HG02623 (cell line): ENCODE measurements around the gene SPTLC1.
"Not testable (repeated sequence)": the region's sequence is repeated elsewhere in the genome, so short reads cannot be mapped to it uniquely, and the experiment has no call there.

Experiments used
- ATAC-seq: cut with Tn5 transposase; IDR thresholded peaks from one replicate; pipeline ENCODE4 v1.9.1; 2021; ENCODE audit warnings: moderate library complexity; ENCODE audit not compliant: unreplicated experiment

The SPTLC1 gene

DNA sequence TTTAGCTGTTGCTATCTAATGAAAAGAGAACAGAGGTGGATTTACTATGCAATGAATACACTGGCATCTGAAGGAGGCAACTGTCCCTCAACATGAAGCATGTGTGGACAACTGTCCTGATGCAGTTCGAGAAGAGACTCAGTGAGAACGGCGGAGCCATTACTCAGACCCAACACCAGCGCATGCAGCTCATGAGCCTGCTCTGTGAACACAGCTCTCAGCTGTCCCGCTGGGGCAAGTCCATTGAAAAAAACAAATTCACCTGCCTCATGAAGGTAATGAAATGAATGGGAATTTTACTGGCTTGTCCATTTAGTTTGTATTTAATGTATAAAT, 78.8 kb downstream of the SPTLC1 start:
- ATAC-seq, result no peak

DNA sequence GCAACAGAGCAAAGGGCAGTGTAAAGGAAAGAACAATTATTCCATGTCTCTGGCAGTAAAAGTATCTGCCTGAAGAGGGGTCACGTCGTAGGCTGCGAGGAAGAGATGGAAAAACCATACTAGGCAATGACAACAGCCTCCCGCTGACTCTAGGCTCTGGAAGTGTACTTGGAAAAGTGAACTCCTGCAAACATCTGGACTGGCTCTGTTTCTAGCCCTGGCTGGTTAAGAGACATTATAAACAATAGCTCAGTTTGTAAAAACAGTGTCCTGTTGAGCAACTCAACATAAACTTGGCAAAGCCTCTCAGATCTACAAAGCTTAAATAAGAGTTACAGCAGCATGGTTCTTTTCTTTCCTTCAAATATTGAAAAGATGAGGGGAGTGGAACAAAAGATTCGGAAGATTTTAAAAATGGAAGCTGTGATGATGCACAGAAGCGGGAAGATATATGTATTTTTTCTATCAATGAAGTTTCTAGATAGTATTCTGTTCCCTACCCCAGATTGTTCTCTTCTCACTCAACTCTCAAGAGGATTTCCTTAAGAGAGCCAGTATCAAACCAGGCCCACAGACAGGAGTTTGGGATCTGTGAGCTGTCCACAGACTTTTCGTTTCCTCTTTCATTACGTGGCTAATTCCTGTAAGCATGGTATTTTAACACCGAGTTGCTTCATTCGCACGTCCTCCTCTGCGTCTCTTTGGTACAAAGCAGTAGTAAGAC, 79.4 kb downstream of the SPTLC1 start:
- no peak for ATAC-seq

DNA sequence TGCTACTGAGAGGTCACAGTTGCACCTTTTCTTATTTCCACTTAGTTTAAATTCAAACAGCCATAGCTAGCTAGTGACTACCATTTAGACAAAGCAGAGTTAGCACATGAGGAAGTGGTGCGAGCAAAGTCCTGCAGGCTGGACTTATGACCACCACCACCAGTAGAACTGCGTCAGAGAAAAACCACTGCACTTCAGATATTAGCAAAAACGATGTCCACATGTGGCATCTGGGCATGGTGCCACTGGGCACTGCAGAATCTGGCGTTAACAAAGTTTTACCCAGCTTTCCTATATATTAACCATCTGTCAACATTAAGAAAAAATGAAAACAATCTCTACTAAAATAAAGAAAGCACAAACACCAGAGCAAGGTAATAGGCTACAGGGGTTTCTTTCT, 80.1 kb downstream of the SPTLC1 start:
- ATAC-seq, result no peak

- ATAC-seq, result no peak
These were observed 81.2 kb downstream of the SPTLC1 start for GRCh38 chr9:92033991-92034390.

- no peak for ATAC-seq
These were observed 81.9 kb downstream of the SPTLC1 start for GRCh38 chr9:92033307-92033706.

DNA sequence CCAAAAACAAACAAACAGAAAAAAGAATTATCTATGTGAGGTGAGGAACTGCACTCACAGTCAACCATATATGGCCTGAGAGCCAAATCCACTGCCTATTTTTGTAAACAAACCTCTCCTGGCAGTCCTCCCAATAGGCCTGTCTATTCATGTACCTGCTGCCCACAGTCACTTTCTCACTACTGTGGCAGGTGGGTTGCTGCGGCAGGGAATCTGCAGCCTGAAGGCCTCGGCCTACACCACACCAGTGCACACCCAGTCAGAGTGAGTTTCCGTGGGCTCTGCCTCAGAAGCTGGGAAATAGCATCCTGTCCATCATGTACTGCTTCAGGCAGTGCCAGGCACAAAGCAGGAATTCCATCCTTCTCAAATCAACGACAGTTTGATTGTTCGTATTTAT, 82.3 kb downstream of the SPTLC1 start:
- ATAC-seq, result no peak

GRCh38 chr9:92030367-92030766, 84.8 kb downstream of the SPTLC1 start:
- no peak for ATAC-seq

DNA sequence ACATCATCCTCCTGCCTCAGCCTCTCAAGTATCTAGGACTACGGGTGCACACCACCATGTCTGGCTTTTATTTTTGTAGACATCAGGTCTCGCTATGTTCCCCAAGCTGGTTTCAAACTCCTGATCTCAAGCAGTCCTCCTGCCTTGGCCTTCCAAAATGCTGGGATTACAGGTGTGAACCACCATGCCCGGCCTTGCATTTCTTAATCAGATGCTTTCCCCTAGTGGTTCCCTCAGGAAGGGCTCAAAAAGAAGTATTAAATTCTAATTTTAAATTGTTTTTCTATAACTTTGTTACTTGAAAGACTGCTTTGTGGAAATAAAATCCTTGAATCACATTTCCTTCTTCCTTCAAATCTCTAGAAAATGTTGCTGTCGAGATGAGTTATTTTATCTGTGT, 85.7 kb downstream of the SPTLC1 start:
- ATAC-seq, result no peak

DNA sequence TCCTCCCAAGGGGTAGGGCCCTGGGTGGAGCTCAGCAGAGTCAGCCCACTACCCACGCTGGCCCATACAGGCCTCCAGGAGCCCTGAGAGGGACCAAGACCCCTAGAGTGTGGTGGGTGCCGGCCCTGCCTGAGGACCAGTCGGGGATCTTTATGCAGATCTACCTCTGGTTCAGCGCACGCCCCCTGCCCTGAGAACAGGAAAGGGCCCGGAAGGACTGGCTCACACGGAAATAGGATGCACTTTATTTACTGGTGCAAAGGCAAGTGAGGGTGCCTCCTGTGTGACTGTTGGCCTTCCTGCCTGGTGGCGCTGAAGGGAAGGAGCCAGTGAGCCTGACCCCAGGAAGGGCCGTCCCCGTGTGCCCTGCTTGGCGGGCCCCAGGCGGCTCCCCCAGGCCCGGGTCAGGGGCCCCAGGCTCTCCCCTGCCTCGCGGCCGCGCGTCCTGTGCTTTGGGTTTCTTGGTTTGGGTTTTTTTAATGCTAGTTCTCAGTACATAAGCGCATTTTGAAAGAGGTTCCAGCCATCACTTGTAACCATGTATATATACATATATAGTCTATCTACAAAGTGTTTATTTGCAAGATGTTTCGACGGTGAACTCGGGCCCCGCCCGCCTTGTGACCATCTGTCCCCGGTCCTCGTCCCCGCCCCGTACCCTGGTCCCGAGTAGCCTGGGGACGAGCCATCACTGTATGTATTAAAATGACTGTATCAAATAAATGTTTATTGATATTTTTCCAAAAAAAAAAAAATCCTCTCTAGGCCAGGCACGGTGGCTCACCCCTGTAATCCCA, 88.8 kb downstream of the SPTLC1 start:
- no peak for ATAC-seq

DNA sequence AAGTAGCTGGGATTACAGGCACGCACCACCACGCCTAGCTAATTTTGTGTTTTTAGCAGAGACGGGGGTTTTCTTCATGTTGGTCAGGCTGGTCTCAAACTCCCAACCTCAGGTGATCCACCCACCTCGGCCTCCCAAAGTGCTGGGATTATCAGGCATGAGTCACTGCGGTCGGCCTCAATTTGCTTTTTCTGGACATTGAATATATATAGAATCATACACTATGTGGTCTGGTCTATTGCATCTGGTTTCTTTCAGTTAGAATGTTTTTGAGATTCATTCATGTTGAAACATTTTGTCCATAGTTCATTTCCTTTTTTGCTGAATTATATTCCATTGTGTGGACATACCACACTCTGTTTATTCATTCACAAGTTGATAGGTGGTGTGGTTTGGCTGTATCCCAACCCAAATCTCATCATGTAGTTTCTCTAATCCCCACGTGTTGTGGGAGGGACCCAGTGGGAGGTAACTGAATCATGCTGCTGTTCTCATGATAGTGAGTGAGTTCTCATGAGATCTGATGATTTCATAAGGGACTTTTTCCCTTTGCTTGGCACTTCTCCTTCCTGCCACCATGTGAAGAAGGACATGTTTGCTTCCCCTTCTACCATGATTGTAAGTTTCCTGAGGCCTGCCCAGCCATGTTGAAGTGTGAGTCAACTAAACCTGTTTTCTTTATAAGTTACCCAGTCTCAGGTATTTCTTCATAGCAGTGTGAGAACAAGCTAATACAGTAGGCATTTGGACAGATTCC, 93.2 kb downstream of the SPTLC1 start:
- ATAC-seq, result not testable (repeated sequence)

DNA sequence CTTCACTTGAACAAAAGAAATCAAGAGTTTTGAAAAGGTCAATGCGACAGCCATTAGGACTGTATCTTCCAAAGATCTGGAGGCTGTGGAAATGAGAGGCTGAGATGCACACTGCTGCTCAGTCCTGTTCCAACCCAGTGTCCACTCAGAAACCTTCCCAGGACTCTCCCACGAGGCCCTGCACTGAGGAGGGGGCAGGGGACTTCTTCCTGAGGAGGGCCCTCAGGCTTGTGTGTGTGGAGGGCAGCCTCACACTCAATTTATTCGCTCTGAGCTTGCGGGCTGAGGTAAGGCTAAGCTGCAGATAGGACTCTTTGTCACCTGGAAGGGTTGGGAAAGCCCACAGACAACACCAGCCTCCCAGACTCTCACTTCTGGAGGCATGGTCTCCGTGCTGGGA, 95.6 kb downstream of the SPTLC1 start:
- ATAC-seq, result no peak

GRCh38 chr9:92010705-92011536, 104.3 kb downstream of the SPTLC1 start:
- ATAC-seq, result no peak

GRCh38 chr9:92010253-92010652, 105.0 kb downstream of the SPTLC1 start:
- not testable (repeated sequence) for ATAC-seq

DNA sequence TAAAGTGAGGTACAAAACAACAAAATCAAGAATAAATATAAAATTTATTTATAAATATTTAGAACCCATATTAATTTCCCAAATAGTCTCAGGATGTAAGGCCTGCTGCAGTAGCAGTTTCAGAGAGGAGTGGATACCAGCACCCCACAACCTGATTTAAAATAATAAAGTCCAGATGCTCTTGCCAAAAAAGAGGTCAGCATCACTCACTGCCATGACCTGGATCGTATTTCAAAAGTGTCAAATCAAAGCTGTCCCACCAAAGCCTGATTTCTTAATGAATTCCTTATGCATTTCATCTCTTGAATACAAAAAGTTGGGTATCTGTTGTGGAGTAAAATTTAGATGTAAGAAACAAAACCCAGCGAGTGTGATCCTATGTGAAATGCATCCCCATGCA, 107.2 kb downstream of the SPTLC1 start:
- no peak for ATAC-seq

DNA sequence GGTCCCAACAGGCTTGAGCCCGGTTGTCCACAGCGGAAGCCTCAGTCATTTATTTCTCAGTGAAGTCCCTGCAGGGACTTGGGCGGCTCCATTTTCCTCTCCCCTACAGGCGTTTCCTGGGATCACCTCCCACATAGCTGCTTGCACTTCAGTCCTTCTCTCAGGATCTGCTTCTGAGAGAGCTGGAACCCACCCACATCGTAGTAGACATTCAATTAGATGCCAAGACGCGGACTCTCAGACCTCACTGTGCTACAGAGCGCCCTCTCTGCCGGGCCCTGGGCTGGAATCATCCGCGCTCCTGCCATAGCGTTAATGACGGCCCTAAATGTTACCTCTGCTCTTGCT, 111.2 kb downstream of the SPTLC1 start:
- ATAC-seq, result no peak

- ATAC-seq, result no peak
These were observed 111.7 kb downstream of the SPTLC1 start for GRCh38 chr9:92003308-92004044.

- ATAC-seq, result not testable (repeated sequence)
These were observed 113.3 kb downstream of the SPTLC1 start for GRCh38 chr9:92001948-92002347.

DNA sequence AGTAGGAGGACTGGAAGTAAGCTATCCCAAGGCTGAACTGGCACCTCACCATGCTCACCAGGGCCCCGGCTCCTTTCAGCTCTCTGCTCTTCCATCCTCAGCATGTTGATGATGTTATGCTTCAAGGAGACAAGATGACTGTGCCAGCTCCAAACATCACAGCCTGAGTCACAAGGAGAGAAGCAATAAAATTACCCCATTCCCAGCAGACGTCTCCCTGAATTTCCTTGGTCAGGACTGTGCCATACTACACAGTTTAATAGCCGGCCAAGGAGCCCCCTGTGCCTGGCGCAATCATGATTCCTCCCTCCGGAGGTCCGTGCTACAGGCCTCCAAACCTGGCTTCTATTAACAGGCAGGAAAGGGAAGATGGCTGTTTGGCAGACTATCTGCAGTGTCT, 114.0 kb downstream of the SPTLC1 start:
- ATAC-seq, result no peak

GRCh38 chr9:91995000-91995655, 120.1 kb downstream of the SPTLC1 start:
- no peak for ATAC-seq

DNA sequence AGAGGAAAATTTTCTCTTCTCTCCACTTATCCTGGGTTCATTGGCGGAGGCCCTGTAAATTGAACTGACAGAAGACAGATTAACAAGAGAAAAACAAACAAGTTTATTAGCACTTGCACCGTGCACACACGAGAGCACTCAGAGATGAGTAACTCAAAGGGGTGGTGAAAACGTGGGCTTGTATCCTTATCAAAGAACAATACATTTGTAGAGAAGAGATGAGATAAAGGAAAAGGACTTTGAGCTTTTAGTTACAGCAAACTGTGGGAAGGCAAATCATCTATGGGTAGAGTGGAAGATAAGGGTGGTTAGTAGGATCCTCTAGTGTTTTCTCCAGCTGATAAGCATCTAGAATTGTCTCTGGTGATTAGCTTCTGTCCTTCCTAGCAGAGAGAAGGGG, 120.8 kb downstream of the SPTLC1 start:
- no peak for ATAC-seq
